ENCODE results near the gene CBL. TPM values are rescaled to one million over a fixed set of nuclear protein-coding genes. Genes with fewer than 3 reads are reported as not detected.
A peak's percentile ranks its signal among the peaks of the same experiment; 100 is the strongest.

CBL gene
- total and polyA plus RNA-seq, 2 experiments from 2014 or later = 31.6 to 67.6 TPM

DNA sequence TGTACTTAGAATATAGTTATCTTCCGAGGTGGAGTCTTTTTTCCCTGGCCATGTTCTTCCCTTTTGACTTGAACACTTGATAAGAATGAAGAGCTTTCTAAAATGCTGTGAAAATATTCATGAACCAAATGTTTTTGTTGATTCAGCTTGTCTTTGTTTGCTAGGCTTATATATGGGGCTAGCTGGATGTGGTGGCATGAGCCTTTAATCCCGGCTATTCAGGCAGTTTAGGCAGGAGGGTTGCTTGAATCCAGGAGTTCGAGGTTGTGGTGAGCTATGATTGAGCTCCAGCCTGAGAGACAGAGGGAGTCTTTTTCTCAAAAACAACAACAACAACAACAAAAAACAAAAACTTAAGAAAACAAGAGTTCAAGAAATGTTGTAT lies 23.1 kb downstream of the CBL start:
- H3K9me2 ChIP-seq (ENCODE audit: insufficient read depth) = no peaks in the 10 kb centered on the region
- Mint-ChIP-seq H3K36me3 (ENCODE audit: low read depth) (peaks cover 17% of the 10 kb centered on the region; the same call in 2 of the 3 replicates), H3K9me3 (no peaks in the 10 kb centered on the region), H3K27me3 (ENCODE audit: insufficient read depth, low read depth, poor library complexity) (peaks cover 2% of the 10 kb centered on the region), H3K4me3 (no peak overlapping the region; the same call in 2 of the 3 replicates), H3K27ac (peak overlapping the region; percentile 86), H3K4me1 (peaks cover 8% of the 10 kb centered on the region)
- H4K20me1 ChIP-seq (replicated peaks; ENCODE audit: insufficient read depth) = peaks cover 61% of the 10 kb centered on the region
- no peak overlapping the region for H3K4me2 ChIP-seq
- no peak overlapping the region for H2AFZ ChIP-seq
- no peaks in the 10 kb centered on the region; the same call in 1 of the 2 replicates for H3K36me3 ChIP-seq (ENCODE audit: insufficient read depth)
- H3F3A ChIP-seq (replicated peaks; ENCODE audit: low read depth) = no peaks in the 10 kb centered on the region
- H3K27me3 ChIP-seq (ENCODE audit: insufficient read depth) = no peaks in the 10 kb centered on the region
- peak; percentile 59 for ATAC-seq
- no peak for TF ChIP-seq POLR2AphosphoS5 (IDR thresholded peaks at IDR 0.05; ENCODE audit: low read depth)
- no peak for TF ChIP-seq NANOG (IDR thresholded peaks at IDR 0.05; ENCODE audit: borderline replicate concordance)
- TF ChIP-seq, protein P1, sequence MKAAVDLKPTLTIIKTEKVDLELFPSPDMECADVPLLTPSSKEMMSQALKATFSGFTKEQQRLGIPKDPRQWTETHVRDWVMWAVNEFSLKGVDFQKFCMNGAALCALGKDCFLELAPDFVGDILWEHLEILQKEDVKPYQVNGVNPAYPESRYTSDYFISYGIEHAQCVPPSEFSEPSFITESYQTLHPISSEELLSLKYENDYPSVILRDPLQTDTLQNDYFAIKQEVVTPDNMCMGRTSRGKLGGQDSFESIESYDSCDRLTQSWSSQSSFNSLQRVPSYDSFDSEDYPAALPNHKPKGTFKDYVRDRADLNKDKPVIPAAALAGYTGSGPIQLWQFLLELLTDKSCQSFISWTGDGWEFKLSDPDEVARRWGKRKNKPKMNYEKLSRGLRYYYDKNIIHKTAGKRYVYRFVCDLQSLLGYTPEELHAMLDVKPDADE (IDR thresholded peaks at IDR 0.05) = no peak
- TF ChIP-seq, protein P2, sequence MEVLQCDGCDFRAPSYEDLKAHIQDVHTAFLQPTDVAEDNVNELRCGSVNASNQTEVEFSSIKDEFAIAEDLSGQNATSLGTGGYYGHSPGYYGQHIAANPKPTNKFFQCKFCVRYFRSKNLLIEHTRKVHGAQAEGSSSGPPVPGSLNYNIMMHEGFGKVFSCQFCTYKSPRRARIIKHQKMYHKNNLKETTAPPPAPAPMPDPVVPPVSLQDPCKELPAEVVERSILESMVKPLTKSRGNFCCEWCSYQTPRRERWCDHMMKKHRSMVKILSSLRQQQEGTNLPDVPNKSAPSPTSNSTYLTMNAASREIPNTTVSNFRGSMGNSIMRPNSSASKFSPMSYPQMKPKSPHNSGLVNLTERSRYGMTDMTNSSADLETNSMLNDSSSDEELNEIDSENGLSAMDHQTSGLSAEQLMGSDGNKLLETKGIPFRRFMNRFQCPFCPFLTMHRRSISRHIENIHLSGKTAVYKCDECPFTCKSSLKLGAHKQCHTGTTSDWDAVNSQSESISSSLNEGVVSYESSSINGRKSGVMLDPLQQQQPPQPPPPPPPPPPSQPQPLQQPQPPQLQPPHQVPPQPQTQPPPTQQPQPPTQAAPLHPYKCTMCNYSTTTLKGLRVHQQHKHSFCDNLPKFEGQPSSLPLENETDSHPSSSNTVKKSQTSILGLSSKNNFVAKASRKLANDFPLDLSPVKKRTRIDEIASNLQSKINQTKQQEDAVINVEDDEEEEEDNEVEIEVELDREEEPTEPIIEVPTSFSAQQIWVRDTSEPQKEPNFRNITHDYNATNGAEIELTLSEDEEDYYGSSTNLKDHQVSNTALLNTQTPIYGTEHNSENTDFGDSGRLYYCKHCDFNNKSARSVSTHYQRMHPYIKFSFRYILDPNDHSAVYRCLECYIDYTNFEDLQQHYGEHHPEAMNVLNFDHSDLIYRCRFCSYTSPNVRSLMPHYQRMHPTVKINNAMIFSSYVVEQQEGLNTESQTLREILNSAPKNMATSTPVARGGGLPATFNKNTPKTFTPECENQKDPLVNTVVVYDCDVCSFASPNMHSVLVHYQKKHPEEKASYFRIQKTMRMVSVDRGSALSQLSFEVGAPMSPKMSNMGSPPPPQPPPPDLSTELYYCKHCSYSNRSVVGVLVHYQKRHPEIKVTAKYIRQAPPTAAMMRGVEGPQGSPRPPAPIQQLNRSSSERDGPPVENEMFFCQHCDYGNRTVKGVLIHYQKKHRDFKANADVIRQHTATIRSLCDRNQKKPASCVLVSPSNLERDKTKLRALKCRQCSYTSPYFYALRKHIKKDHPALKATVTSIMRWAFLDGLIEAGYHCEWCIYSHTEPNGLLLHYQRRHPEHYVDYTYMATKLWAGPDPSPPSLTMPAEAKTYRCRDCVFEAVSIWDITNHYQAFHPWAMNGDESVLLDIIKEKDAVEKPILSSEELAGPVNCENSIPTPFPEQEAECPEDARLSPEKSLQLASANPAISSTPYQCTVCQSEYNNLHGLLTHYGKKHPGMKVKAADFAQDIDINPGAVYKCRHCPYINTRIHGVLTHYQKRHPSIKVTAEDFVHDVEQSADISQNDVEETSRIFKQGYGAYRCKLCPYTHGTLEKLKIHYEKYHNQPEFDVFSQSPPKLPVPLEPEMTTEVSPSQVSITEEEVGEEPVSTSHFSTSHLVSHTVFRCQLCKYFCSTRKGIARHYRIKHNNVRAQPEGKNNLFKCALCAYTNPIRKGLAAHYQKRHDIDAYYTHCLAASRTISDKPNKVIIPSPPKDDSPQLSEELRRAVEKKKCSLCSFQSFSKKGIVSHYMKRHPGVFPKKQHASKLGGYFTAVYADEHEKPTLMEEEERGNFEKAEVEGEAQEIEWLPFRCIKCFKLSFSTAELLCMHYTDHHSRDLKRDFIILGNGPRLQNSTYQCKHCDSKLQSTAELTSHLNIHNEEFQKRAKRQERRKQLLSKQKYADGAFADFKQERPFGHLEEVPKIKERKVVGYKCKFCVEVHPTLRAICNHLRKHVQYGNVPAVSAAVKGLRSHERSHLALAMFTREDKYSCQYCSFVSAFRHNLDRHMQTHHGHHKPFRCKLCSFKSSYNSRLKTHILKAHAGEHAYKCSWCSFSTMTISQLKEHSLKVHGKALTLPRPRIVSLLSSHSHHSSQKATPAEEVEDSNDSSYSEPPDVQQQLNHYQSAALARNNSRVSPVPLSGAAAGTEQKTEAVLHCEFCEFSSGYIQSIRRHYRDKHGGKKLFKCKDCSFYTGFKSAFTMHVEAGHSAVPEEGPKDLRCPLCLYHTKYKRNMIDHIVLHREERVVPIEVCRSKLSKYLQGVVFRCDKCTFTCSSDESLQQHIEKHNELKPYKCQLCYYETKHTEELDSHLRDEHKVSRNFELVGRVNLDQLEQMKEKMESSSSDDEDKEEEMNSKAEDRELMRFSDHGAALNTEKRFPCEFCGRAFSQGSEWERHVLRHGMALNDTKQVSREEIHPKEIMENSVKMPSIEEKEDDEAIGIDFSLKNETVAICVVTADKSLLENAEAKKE (CRISPR knock-in tag; IDR thresholded peaks at IDR 0.05) = no peak
- no peak for TF ChIP-seq ZNF114 (CRISPR knock-in tag; IDR thresholded peaks at IDR 0.05)
- TF ChIP-seq STAT1 (IDR thresholded peaks at IDR 0.05; ENCODE audit: unreplicated experiment) = no peak
- TF ChIP-seq CREB1 (CRISPR knock-in tag; IDR thresholded peaks at IDR 0.05; ENCODE audit: low read depth) = no peak
- TF ChIP-seq EZH2 (IDR thresholded peaks at IDR 0.05; ENCODE audit: low read depth, unreplicated experiment) = no peak
- TF ChIP-seq JUNB (IDR thresholded peaks at IDR 0.05; ENCODE audit: unreplicated experiment) = no peak
- TF ChIP-seq ZNF331 (CRISPR knock-in tag; IDR thresholded peaks at IDR 0.05; ENCODE audit: low read depth) = no peak
- TF ChIP-seq, protein P3, sequence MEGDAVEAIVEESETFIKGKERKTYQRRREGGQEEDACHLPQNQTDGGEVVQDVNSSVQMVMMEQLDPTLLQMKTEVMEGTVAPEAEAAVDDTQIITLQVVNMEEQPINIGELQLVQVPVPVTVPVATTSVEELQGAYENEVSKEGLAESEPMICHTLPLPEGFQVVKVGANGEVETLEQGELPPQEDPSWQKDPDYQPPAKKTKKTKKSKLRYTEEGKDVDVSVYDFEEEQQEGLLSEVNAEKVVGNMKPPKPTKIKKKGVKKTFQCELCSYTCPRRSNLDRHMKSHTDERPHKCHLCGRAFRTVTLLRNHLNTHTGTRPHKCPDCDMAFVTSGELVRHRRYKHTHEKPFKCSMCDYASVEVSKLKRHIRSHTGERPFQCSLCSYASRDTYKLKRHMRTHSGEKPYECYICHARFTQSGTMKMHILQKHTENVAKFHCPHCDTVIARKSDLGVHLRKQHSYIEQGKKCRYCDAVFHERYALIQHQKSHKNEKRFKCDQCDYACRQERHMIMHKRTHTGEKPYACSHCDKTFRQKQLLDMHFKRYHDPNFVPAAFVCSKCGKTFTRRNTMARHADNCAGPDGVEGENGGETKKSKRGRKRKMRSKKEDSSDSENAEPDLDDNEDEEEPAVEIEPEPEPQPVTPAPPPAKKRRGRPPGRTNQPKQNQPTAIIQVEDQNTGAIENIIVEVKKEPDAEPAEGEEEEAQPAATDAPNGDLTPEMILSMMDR (conservative IDR thresholded peaks at IDR 0.05; ENCODE audit: low read depth in 2 of 2) = no peak
- TF ChIP-seq, protein P4, sequence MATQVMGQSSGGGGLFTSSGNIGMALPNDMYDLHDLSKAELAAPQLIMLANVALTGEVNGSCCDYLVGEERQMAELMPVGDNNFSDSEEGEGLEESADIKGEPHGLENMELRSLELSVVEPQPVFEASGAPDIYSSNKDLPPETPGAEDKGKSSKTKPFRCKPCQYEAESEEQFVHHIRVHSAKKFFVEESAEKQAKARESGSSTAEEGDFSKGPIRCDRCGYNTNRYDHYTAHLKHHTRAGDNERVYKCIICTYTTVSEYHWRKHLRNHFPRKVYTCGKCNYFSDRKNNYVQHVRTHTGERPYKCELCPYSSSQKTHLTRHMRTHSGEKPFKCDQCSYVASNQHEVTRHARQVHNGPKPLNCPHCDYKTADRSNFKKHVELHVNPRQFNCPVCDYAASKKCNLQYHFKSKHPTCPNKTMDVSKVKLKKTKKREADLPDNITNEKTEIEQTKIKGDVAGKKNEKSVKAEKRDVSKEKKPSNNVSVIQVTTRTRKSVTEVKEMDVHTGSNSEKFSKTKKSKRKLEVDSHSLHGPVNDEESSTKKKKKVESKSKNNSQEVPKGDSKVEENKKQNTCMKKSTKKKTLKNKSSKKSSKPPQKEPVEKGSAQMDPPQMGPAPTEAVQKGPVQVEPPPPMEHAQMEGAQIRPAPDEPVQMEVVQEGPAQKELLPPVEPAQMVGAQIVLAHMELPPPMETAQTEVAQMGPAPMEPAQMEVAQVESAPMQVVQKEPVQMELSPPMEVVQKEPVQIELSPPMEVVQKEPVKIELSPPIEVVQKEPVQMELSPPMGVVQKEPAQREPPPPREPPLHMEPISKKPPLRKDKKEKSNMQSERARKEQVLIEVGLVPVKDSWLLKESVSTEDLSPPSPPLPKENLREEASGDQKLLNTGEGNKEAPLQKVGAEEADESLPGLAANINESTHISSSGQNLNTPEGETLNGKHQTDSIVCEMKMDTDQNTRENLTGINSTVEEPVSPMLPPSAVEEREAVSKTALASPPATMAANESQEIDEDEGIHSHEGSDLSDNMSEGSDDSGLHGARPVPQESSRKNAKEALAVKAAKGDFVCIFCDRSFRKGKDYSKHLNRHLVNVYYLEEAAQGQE (IDR thresholded peaks at IDR 0.05; ENCODE audit: unreplicated experiment) = no peak
- H3K79me2 ChIP-seq (replicated peaks; ENCODE audit: insufficient read depth) = peaks cover 100% of the 10 kb centered on the region
- DNase-seq (ENCODE audit: low spot score) = no peak
- H3K27ac ChIP-seq (ENCODE audit: low read depth) = no peak overlapping the region
- H3K4me3 ChIP-seq = no peak overlapping the region
- H3K4me1 ChIP-seq (ENCODE audit: insufficient read depth) = no peaks in the 10 kb centered on the region

Measured in GM23338 (cell line).